Sigmoid colon (tissue), 7 donors: Measurements from ENCODE around the gene HSPA1L. TPM values are rescaled to one million over a fixed set of nuclear protein-coding genes. Genes with fewer than 3 reads are reported as not detected.

Experiments
- DNase-seq: peaks from one replicate; pipeline ENCODE4 v3.0.0-alpha.2; 2019
- H3K27ac ChIP-seq, 4 donors: fragments of 200-600 bp; sonication (generic); one replicate each; pipeline ENCODE4 v1.5.1; 2016 to 2019; ENCODE audit warnings: mild to moderate bottlenecking in 1 of 4
- H3K27me3 ChIP-seq, 3 donors: fragments of 200-600 bp; sonication (generic); one replicate each; pipeline ENCODE4 v1.5.1; 2019; ENCODE audit warnings: mild to moderate bottlenecking in 1 of 3
- H3K36me3 ChIP-seq, 4 donors: fragments of 200-600 bp; sonication (generic); one replicate each; pipeline ENCODE4 v1.5.1; 2016 to 2019
- H3K4me1 ChIP-seq, 4 donors: fragments of 200-600 bp; sonication (generic); one replicate each; pipeline ENCODE4 v1.5.1; 2017 to 2019
- H3K4me3 ChIP-seq, 4 donors: fragments of 200-600 bp; sonication (generic); one replicate each; pipeline ENCODE4 v1.5.1; 2017 to 2019; ENCODE audit warnings: mild to moderate bottlenecking in 2 of 4, moderate library complexity in 1 of 4
- H3K9me3 ChIP-seq, 4 donors: fragments of 200-600 bp in 3 of 4; sonication (generic) in 3 of 4; one replicate each; pipeline versions ENCODE4 v1.5.1 to v1.6.1; 2013 to 2019
- CTCF ChIP-seq, 4 experiments: fragments of 450-650 bp in 3 of 4; fragments of 200-600 bp in 1 of 4; IDR thresholded peaks; one replicate each; pipeline ENCODE4 v1.5.1; 2016 to 2019; ENCODE audit warnings: antibody characterized with exemption in 4 of 4, mild to moderate bottlenecking in 3 of 4, moderate library complexity in 2 of 4
- EP300 ChIP-seq, 4 donors: sonication (generic); formaldehyde crosslinking; IDR thresholded peaks; one replicate each; pipeline ENCODE4 v1.6.1; 2017; ENCODE audit warnings: antibody characterized with exemption in 4 of 4
- POLR2A ChIP-seq, 2 donors: fragments of 450-650 bp; IDR thresholded peaks; one replicate each; pipeline ENCODE4 v1.6.1; 2016; ENCODE audit warnings: antibody characterized with exemption in 2 of 2, mild to moderate bottlenecking in 2 of 2, moderate library complexity in 2 of 2
- POLR2AphosphoS5 ChIP-seq, 4 donors: sonication (generic); formaldehyde crosslinking; IDR thresholded peaks; one replicate each; pipeline ENCODE4 v1.6.1; 2017; ENCODE audit warnings: antibody characterized with exemption in 4 of 4
- WGBS, 2 donors: extraction: QIAGEN DNeasy Blood & Tissue Kit; methylation state at CpG; one replicate each; pipeline ENCODE4 v1.1.7; 2013; 5-methylcytosine and 5-hydroxymethylcytosine counted together
- intact Hi-C: fragments of 100-400 bp; cut with DNase I; formaldehyde crosslinking; loops from one replicate; pipeline ENCODE4 v1.15.1; 2023
- polyA plus RNA-seq, 3 donors: library from polyadenylated mRNA; stranded (reverse); fragments of 200-250 nt; gene quantifications; one replicate each; pipeline ENCODE4 v1.2.3, GENCODE V29; 2013
- total RNA-seq, 4 donors: library from RNA; depleted of rRNA; stranded (reverse); fragments of >200 nt; gene quantifications; one replicate each; pipeline ENCODE4 v1.1.0, GENCODE V29; 2016
- donor health status: healthy with polysubstance abuse.
- donor health status: Bipolar disorder and iron deficiency.
- donor health status: healthy.

HSPA1L gene
- total and polyA plus RNA-seq, 7 donors = 0.23 to 2.3 (median 1.2) TPM

GRCh38 chr6:31831350-31832215 is 16.5 kb upstream of the HSPA1L start:
- Histone ChIP-seq H3K27ac (peak overlapping the region; percentile 75 to 96 (median 94)), H3K4me1 (peaks cover 0 to 44% (median 40%) of the 10 kb centered on the region in 4 donors)
- no peak for TF ChIP-seq CTCF (IDR thresholded peaks at IDR 0.05)
- TF ChIP-seq POLR2AphosphoS5 (IDR thresholded peaks at IDR 0.05) = peak in 1 of 4 donors; percentile 29
- TF ChIP-seq POLR2A (IDR thresholded peaks at IDR 0.05) = no peak

DNA sequence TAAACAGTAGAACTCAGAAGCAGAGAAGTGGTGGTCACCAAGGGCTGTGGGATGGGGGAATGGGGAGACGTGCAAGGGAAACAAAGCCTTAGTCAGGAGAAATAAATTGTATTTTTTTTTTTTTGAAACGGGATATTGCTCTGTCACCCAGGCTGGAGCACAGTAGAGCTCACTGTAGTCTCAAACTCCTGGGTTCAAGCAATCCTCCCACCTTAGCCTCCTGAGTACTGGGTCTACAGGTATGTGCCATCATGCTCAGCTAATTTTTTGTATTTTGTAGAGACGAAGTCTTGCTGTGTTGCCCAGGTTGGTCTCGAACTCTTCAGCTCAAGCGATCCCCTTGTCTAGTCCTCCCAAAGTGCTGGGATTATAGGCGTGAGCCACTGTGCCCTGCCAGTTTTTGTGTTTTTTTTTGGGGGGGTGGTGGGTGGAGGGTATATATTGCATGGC is 15.8 kb upstream of the HSPA1L start:
- no peak for DNase-seq
- Histone ChIP-seq H3K27ac (peak overlapping the region; percentile 75 to 96 (median 94)), H3K36me3 (no peaks in the 10 kb centered on the region), H3K27me3 (no peaks in the 10 kb centered on the region), H3K9me3 (no peaks in the 10 kb centered on the region), H3K4me1 (peaks cover 0 to 44% (median 40%) of the 10 kb centered on the region in 4 donors), H3K4me3 (peak overlapping the region; percentile 56 to 65 (median 59))
- TF ChIP-seq POLR2AphosphoS5 (IDR thresholded peaks at IDR 0.05) = peak in 1 of 4 donors; percentile 17
- no peak for TF ChIP-seq POLR2A (IDR thresholded peaks at IDR 0.05)
- WGBS, 2 donors = 21 to 53% methylated on average over 6 of the region's 6 CpGs
- intact Hi-C loops = loop anchor here (1.0 to 10.0 kb wide), 5 partner anchors 35 to 286 kb away; partner anchors contain the start of genes ATP6V1G2, DDAH2, DDX39B and NELFE

More at GRCh38 chr6:31831350-31832215, 16.5 kb upstream of the HSPA1L start:
- Histone ChIP-seq H3K27me3 (no peaks in the 10 kb centered on the region), H3K9me3 (no peaks in the 10 kb centered on the region), H3K36me3 (peaks cover 0 to 1% (median 0%) of the 10 kb centered on the region in 4 donors), H3K4me3 (peak overlapping the region; percentile 56 to 65 (median 59))
- no peak for DNase-seq
- 40 to 81% methylated on average over 15 of the region's 15 CpGs for WGBS, 2 donors
- intact Hi-C loops = loop anchor here (2.0 to 10.0 kb wide), 3 partner anchors 103 to 287 kb away; partner anchors contain the start of genes ATP6V1G2, DDAH2, DDX39B and NELFE

DNA sequence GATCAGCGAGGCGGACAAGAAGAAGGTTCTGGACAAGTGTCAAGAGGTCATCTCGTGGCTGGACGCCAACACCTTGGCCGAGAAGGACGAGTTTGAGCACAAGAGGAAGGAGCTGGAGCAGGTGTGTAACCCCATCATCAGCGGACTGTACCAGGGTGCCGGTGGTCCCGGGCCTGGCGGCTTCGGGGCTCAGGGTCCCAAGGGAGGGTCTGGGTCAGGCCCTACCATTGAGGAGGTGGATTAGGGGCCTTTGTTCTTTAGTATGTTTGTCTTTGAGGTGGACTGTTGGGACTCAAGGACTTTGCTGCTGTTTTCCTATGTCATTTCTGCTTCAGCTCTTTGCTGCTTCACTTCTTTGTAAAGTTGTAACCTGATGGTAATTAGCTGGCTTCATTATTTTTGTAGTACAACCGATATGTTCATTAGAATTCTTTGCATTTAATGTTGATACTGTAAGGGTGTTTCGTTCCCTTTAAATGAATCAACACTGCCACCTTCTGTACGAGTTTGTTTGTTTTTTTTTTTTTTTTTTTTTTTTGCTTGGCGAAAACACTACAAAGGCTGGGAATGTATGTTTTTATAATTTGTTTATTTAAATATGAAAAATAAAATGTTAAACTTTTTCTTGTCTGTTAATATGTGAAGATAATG is 14.7 kb upstream of the HSPA1L start:
- Histone ChIP-seq H3K27ac (peak overlapping the region; percentile 75 to 96 (median 94)), H3K36me3 (no peaks in the 10 kb centered on the region), H3K4me3 (peak overlapping the region; percentile 56 to 65 (median 59)), H3K4me1 (peaks cover 0 to 40% (median 37%) of the 10 kb centered on the region in 4 donors), H3K9me3 (no peaks in the 10 kb centered on the region), H3K27me3 (no peaks in the 10 kb centered on the region)
- WGBS, 2 donors = 0 to 1% methylated on average over 12 to 15 of the region's 15 CpGs
- intact Hi-C loops = loop anchor here (1.0 to 10.0 kb wide), 7 partner anchors 33 to 1215 kb away; partner anchors contain the start of genes AGPAT1, ATP6V1G2, DDAH2 and DDX39B
- peak in 2 of 4 donors; percentile 25 to 59 for TF ChIP-seq POLR2AphosphoS5 (IDR thresholded peaks at IDR 0.05)
- TF ChIP-seq POLR2A (IDR thresholded peaks at IDR 0.05) = no peak
- no peak for TF ChIP-seq EP300 (IDR thresholded peaks at IDR 0.05)
- TF ChIP-seq CTCF (IDR thresholded peaks at IDR 0.05) = peak in 2 of 4 experiments; percentile 25 to 36
- DNase-seq = no peak

DNA sequence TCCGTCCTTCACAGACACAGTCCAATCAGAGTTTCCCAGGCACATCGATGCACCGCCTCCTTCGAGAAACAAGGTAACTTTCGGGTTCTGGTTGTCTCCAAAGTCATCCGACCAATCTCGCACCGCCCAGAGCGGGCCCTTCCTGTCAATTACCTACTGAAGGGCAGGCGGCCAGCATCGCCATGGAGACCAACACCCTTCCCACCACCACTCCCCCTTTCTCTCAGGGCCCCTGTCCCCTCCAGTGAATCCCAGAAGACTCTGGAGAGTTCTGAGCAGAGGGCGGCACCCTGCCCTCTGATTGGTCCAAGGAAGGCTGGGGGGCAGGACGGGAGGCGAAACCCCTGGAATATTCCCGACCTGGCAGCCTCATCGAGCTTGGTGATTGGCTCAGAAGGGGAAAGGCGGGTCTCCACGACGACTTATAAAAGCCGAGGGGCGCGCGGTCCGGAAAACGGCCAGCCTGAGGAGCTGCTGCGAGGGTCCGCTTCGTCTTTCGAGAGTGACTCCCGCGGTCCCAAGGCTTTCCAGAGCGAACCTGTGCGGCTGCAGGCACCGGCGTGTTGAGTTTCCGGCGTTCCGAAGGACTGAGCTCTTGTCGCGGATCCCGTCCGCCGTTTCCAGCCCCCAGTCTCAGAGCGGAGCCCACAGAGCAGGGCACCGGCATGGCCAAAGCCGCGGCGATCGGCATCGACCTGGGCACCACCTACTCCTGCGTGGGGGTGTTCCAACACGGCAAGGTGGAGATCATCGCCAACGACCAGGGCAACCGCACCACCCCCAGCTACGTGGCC is 12.4 kb upstream of the HSPA1L start, which contains the start of gene HSPA1B:
TSS of gene HSPA1B (plus strand) at position 453 of the 794 bp plus-strand sequence. CDS start at position 666, 213 bp downstream.
- 0% methylated on average over 52 of the region's 56 CpGs for WGBS, 2 donors
- peak; percentile 100 for DNase-seq
- Histone ChIP-seq H3K4me1 (peaks cover 0 to 49% (median 45%) of the 10 kb centered on the region in 4 donors), H3K27ac (peak within 1 kb of the TSS; percentile 86 to 98 (median 95)), H3K36me3 (no peaks in the 10 kb centered on the region), H3K4me3 (peak within 1 kb of the TSS; percentile 60 to 74 (median 68)), H3K9me3 (no peaks in the 10 kb centered on the region), H3K27me3 (no peaks in the 10 kb centered on the region)
- peak in 1 of 4 donors; percentile 93 for TF ChIP-seq EP300 (IDR thresholded peaks at IDR 0.05)
- TF ChIP-seq POLR2A (IDR thresholded peaks at IDR 0.05) = peak; percentile 100
- TF ChIP-seq CTCF (IDR thresholded peaks at IDR 0.05) = no peak
- TF ChIP-seq POLR2AphosphoS5 (IDR thresholded peaks at IDR 0.05) = peak; percentile 100
- intact Hi-C loops = loop anchor here (1.0 to 10.0 kb wide), 3 partner anchors 162 to 1213 kb away; partner anchors contain the start of genes AGPAT1, MRPS18B, PPP1R10 and RNF5
